Dermis lymphatic vessel endothelial cell (primary cell): ENCODE results near the gene HPGDS. TPM values are rescaled to one million over a fixed set of nuclear protein-coding genes. Genes with fewer than 3 reads are reported as not detected.

ENCODE experiments used
- total RNA-seq: library from RNA; depleted of rRNA; stranded (reverse); fragments of >200 nt; gene quantifications from 2 replicates; pipeline ENCODE4 v1.2.1, GENCODE V29; 2014

HPGDS gene
- not detected in 2 replicates for total RNA-seq

DNA sequence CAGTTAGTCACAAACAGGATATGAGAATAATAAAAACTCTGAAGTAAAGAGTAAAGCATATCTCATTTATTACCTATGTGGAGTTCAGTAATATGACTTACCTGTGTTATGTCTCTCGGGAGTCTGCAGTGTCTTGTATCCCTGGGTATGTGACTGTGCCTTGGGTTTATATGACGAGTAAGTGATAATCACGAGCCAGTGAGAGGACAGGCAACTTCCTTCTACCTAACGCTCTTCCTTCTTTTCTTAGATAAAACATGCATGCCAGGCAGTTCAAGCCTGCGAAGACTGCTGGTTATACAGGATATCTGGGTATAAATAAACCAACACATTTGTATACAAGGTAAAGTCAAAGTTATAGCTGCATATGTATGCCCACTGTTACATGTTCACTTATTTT is at the start of gene HPGDS:
Gene HPGDS (minus strand): TSS at position 143 of the 400 bp plus-strand sequence. CDS start 8,207 bp downstream, outside the sequence.

Other genes starting within 250 kb of the HPGDS start
- gene SMARCAD1, start 135.0 kb downstream of the HPGDS start, total RNA-seq: 29.3 and 45.1 TPM in 2 replicates
- gene PDLIM5, start 109.1 kb upstream of the HPGDS start, total RNA-seq: 75.5 and 105 TPM in 2 replicates